Activated CD8-positive, alpha-beta memory T cell treated with anti-CD3 and anti-CD28 coated beads, Interleukin-2, amount 50 U/mL, for 4 hours (primary cell): Measurements from ENCODE around the gene AHSP.
"Not testable (repeated sequence)": the region's sequence is repeated elsewhere in the genome, so short reads cannot be mapped to it uniquely, and the experiment has no call there.

ENCODE experiments used
- DNase-seq: peaks from one replicate; pipeline ENCODE4 v3.0.0-alpha.2; 2020

AHSP gene

GRCh38 chr16:31501226-31501965 lies 26.3 kb upstream of the AHSP start:
- DNase-seq = no peak

DNA sequence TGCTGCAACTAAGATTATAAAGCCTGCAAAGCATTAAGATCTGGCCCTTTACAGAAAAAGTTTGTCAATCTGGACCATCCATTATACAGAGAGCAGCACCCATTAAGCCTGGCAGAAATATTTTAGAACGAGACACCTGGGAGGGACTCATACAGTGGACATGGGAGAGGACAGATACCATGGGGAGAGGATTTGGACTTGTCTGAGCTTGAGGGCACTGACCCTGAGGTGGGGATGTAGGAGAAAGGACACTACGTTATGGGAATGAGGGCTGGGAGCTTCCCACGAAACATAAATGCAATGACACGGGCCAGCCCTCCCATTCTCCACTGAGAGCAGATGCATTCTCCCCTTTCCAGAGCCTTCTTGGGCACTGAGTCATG lies 25.7 kb upstream of the AHSP start:
- DNase-seq = no peak

DNA sequence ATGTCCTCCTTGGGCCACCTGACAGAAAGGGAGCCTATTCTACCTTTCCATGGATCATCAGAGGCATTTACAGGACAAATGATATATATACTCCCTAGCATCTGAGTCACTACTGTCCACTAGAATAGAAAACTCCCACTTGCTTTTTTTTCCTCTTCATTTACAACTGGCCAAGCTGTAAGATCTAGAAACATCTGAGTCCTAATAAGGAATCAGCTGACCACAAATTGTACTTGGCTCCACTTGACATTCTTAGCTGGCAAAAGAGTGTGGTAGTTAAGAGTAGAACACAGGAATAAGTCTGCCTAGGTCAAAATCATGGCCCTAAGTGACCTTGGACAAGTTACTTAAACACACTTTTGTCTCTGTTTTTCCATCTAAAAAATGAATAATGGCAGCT lies 24.7 kb upstream of the AHSP start:
- no peak for DNase-seq

DNA sequence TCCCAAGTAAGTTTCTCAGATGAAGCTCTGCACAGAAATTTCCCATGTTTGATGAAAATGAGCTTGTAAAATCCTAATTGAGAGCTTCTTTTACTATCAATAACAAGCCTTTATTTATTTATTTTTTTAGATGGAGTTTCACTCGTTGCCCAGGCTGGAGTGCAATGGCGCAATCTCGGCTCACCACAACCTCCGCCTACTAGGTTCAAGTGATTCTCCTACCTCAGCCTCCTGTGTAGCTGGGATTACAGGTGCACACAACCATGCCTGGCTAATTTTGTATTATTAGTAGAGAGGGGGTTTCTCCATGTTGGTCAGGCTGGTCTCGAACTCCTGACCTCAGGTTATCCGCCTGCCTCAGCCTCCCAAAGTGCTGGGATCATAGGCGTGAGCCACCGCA lies 24.1 kb upstream of the AHSP start:
- not testable (repeated sequence) for DNase-seq

- DNase-seq = no peak
These were observed 23.5 kb upstream of the AHSP start for GRCh38 chr16:31504159-31504558.

- DNase-seq = no peak
These were observed 22.2 kb upstream of the AHSP start for GRCh38 chr16:31505483-31505882.

DNA sequence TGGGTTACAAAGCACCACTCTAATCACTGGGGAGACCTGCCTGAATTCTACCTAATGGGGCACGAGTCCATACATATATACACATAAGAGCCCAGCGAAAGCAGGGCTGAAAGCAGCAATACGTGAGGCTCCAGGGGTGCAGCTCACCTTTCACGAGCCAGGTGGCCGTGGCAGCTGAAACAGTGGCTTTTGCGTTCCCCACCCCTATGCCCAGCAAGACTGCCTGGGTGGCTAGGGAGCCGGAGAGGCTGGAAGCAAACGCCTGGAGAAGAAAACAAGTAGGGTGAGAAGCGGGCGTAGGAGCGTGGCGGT lies 20.1 kb upstream of the AHSP start:
- DNase-seq = no peak

DNA sequence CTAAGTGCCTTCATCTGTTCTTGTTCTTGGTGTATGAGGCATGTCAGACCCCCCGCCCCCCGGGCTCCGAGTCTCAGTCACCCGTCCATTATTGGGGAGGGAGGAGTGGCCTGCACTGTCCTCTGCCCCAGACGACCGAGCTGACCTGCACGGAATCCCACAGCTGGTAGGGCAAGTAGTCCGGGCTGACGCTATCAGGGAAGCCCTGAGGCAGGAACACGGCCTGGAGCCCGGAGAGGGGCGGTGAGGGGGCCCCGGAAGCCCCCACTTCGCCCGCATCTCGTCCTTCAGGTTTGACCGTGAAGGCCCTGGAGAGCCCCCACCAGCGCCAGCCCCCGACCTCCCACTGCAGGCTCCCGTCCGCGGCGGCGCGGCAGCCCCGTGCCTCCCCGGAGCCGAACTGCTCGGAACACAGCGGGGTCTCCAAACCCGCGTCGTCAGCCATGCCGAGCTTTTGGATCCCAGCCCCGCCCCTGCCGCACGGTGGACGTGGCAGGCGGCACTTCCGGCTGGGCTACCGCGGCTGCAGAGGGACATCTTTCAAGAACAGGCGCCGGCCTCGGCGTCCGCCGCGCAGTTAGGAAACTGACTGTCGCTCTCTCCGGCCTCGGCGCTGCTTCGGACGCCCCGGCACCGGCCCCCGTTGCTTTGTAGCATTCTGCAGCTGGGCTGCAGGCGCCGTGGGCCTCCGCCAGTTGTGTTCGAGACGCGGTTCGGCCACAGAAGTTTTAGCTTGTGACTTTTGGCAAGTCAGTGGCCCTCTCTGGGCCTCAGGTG lies 19.6 kb upstream of the AHSP start, which contains the start of gene RUSF1:
RUSF1 (minus strand) TSS at position 463 of the 777 bp plus-strand sequence; CDS start at position 445, 18 bp downstream.
- DNase-seq = peak; percentile 84

GRCh38 chr16:31508706-31509195 lies 18.9 kb upstream of the AHSP start:
- no peak for DNase-seq

DNA sequence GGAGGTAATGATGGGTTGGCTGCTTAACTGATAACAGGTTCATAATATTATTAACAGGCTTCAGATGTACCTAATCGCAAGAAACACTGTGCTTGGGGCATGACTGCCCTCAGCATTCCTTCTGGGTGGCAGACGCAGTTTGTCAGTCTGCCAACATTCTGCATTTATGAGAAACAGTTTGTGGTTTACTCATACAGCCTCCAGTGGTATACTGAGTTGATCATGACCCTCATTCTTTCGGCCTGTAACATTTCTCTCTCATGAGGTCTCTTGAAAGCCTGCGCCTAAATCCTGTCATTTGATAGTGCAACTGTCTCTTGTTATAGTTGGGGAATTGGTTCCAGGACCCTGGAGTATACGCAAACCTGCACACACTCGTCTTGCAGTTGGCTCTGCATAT lies 14.6 kb upstream of the AHSP start:
- DNase-seq = no peak

DNA sequence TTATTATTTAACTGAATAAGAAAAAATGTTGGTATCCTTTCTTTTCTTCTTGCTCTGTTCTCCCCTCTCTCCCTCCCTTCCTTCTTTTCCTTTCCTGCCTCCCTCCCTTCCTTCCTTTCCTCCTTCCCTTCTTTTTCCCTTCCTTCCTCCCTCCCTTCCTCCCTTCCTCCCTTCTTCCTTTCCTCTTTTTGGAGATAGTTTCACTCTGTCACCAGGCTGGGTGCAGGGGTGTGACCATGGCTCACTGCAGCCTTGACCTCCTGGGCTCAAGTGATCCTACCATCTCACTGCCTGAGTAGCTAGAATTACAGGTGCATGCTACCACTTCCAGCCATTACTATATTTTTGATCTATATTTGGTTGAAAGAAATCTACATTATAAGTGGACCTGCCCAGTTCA lies 13.8 kb upstream of the AHSP start:
- no peak for DNase-seq

DNA sequence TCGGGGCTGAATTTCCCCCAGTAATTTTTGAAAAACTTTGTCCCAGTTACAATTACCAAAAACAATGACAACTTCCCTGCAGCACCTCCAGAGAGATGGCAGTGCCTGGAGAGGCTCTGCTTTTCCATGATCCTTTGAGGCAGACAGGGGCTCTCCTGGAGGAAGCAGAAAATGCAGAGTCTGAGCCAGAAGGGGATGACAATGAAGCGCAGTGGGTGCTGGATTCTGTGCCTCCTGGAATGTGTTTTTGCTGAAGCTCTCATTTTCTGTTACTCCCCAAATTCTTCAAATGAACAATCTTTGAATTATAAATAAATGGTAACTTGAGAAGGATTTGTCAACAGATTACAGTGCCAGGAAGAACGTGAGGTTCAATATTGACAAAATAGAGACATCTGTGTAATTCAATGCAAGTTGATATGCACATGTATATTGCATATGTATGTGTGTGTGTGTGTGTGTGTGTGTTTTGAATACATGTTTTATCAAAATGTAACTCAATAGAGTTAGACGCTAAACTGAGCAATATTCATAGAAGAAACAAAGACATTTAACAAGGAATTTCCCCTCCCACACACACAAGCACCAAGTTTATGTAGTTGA lies 9.8 kb upstream of the AHSP start:
- DNase-seq = no peak

DNA sequence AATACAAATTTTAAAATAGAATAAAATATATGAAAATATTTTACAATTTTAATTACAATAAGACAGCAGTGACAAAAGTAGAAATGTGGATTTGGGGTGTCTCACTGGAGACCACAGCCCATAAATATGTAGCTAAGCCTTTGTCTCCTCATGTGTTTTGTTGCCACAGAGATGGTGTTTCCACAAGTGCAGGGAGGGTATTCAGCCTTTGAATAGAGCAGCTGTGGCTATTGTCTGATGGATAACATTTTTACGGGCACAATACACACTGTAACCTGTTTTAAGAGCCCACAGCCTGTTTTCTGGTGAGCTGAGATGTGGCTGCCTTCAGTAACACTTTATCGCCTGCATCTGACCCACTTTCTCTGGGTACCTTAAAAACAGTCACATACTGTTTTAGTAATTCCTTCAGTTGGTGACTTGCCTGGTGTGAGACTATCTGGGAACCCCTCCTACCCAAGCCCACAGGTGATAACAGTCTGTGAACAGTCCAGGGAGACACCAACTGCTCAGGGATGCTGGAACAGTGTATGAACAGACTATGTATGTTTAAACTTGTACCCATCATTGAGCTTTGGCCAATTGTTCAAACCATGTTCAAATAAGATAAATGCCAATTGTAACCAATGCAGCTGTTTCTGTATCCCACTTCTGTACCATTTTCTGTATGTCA lies 7.8 kb upstream of the AHSP start:
- DNase-seq = no peak

GRCh38 chr16:31521368-31521767 lies 6.3 kb upstream of the AHSP start:
- no peak for DNase-seq

GRCh38 chr16:31522071-31522470 lies 5.6 kb upstream of the AHSP start:
- DNase-seq = no peak

DNA sequence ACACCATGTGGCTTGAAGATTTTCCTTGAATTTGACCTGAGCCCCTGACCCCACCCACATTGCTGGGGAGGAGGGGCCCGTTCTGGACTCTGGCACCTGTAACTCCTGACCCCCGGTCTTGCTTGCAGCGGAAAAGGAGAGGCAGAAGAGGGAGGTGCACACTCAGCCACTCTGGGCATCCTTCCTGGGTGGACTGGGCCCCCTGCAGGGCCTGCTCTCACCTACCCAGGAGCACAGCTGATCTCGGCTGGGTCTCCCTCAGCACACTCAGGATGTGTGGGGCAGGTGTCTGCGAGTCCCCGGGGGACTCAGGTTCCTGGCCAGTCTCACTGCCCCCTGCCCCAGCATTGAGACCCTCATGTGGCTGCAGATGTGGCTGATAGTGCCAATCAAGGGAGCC lies 3.9 kb upstream of the AHSP start:
- not testable (repeated sequence) for DNase-seq

GRCh38 chr16:31525113-31525512 lies 2.6 kb upstream of the AHSP start:
- DNase-seq = no peak

- no peak for DNase-seq
These were observed 915 bp downstream of the AHSP start for GRCh38 chr16:31528523-31529107.

GRCh38 chr16:31529108-31529936 lies 1.6 kb downstream of the AHSP start:
- DNase-seq = no peak

DNA sequence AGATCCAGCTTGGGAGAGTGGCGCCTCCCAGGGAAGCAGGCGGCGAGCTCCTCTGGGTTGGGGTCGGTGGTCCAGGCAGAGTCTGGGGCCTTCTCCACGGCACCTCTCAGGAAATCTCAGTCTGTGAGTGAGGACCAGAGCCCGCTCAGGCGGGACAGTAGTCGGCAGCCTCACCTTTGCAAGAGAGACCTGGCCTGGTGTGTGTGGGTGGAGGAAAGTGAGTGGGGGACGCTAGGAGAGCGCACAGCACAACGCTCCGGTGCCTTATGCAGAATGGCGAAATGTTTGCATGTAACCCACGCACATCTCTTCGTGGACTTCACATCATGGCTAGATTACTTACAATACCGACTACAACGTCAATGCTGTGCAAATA lies 2.2 kb downstream of the AHSP start:
- DNase-seq = no peak

GRCh38 chr16:31530405-31530804 lies 2.7 kb downstream of the AHSP start:
- no peak for DNase-seq

GRCh38 chr16:31531096-31531495 lies 3.4 kb downstream of the AHSP start:
- DNase-seq = no peak
